ENCODE data around the gene PGD.

PGD gene

GRCh38 chr1:10457875-10458274 is 59.0 kb downstream of the PGD start:
- Histone ChIP-seq H2BK5ac (ENCODE audit: low read depth, low read length, poor library complexity, severe bottlenecking) (no peak overlapping the region), H2AFZ (ENCODE audit: low read depth, low read length) (no peak overlapping the region), H2BK120ac (ENCODE audit: low read depth, low read length) (no peak overlapping the region), H3K23ac (ENCODE audit: low read length in 2 of 2) (no peak overlapping the region), H3K9me3 (ENCODE audit: control insufficient read depth, low read length) (no peaks in the 10 kb centered on the region), H3K9ac (ENCODE audit: low read length) (no peak overlapping the region), H2AK5ac (ENCODE audit: low read length, severe bottlenecking) (peak overlapping the region; percentile 15), H3K79me1 (replicated peaks; ENCODE audit: low read length, poor library complexity, severe bottlenecking) (peaks cover 4% of the 10 kb centered on the region), H3K27me3 (ENCODE audit: control insufficient read depth in 1 of 2, insufficient read depth in 1 of 2, low read length in 2 of 2) (no peaks in the 10 kb centered on the region), H3K4me1 (ENCODE audit: control insufficient read depth, insufficient read depth, low read depth, low read length) (peaks cover 7% of the 10 kb centered on the region), H3K4me3 (ENCODE audit: insufficient read depth in 1 of 2, low read depth in 1 of 2, low read length in 2 of 2) (no peak overlapping the region), H3K27ac (ENCODE audit: low read length, poor library complexity, severe bottlenecking) (no peak overlapping the region), H4K91ac (ENCODE audit: low read length) (no peak overlapping the region), H2BK12ac (ENCODE audit: low read length in 2 of 2) (no peak overlapping the region), H3K18ac (ENCODE audit: low read depth in 1 of 2, low read length in 2 of 2) (no peak overlapping the region), H3K4me2 (ENCODE audit: low read length, poor library complexity, severe bottlenecking) (no peak overlapping the region), H3K4ac (ENCODE audit: low read depth in 1 of 2, low read length in 2 of 2) (no peak overlapping the region), H4K8ac (ENCODE audit: low read length) (no peak overlapping the region), H2BK15ac (ENCODE audit: low read depth, poor library complexity, severe bottlenecking) (no peak overlapping the region), H3K36me3 (ENCODE audit: control insufficient read depth in 1 of 2, insufficient read depth in 2 of 2, low read depth in 1 of 2, low read length in 2 of 2) (peaks cover 20 to 22% of the 10 kb centered on the region in 2 experiments), H3K14ac (ENCODE audit: low read length in 2 of 2) (no peak overlapping the region)
- 91% methylated on average over 9 of the region's 9 CpGs for WGBS
- no peak for DNase-seq

GRCh38 chr1:10459184-10459583 is 60.3 kb downstream of the PGD start:
- no peak overlapping the region for H4K8ac ChIP-seq (ENCODE audit: low read length)
- H3K23ac ChIP-seq (ENCODE audit: low read length in 2 of 2): no peak overlapping the region
- no peak overlapping the region for H2BK5ac ChIP-seq (ENCODE audit: low read depth, low read length, poor library complexity, severe bottlenecking)
- H3K4me2 ChIP-seq (ENCODE audit: low read length, poor library complexity, severe bottlenecking): no peak overlapping the region
- no peak overlapping the region for H2BK15ac ChIP-seq (ENCODE audit: low read depth, poor library complexity, severe bottlenecking)
- no peak overlapping the region for H2AFZ ChIP-seq (ENCODE audit: low read depth, low read length)
- H2AK5ac ChIP-seq (ENCODE audit: low read length, severe bottlenecking): no peak overlapping the region
- H3K4me3 ChIP-seq (ENCODE audit: insufficient read depth in 1 of 2, low read depth in 1 of 2, low read length in 2 of 2): no peak overlapping the region
- H3K4ac ChIP-seq (ENCODE audit: low read depth in 1 of 2, low read length in 2 of 2): no peak overlapping the region
- DNase-seq: peak; percentile 83
- WGBS: 21% methylated on average over 2 of the region's 3 CpGs
- no peak overlapping the region for H2BK120ac ChIP-seq (ENCODE audit: low read depth, low read length)
- H3K36me3 ChIP-seq (ENCODE audit: control insufficient read depth in 1 of 2, insufficient read depth in 2 of 2, low read depth in 1 of 2, low read length in 2 of 2): peaks cover 26 to 29% of the 10 kb centered on the region in 2 experiments
- H3K4me1 ChIP-seq (ENCODE audit: control insufficient read depth, insufficient read depth, low read depth, low read length): peaks cover 7% of the 10 kb centered on the region
- no peak overlapping the region for H3K14ac ChIP-seq (ENCODE audit: low read length in 2 of 2)
- no peaks in the 10 kb centered on the region for H3K9me3 ChIP-seq (ENCODE audit: control insufficient read depth, low read length)
- no peak overlapping the region for H4K91ac ChIP-seq (ENCODE audit: low read length)
- H3K18ac ChIP-seq (ENCODE audit: low read depth in 1 of 2, low read length in 2 of 2): no peak overlapping the region
- no peaks in the 10 kb centered on the region for H3K27me3 ChIP-seq (ENCODE audit: control insufficient read depth in 1 of 2, insufficient read depth in 1 of 2, low read length in 2 of 2)
- no peak overlapping the region for H3K9ac ChIP-seq (ENCODE audit: low read length)
- H2BK12ac ChIP-seq (ENCODE audit: low read length in 2 of 2): no peak overlapping the region
- H3K27ac ChIP-seq (ENCODE audit: low read length, poor library complexity, severe bottlenecking): peak overlapping the region; percentile 19
- H3K79me1 ChIP-seq (replicated peaks; ENCODE audit: low read length, poor library complexity, severe bottlenecking): peaks cover 8% of the 10 kb centered on the region

- DNase-seq: no peak
- Histone ChIP-seq H2BK12ac (ENCODE audit: low read length in 2 of 2) (no peak overlapping the region), H3K14ac (ENCODE audit: low read length in 2 of 2) (no peak overlapping the region), H3K4me2 (ENCODE audit: low read length, poor library complexity, severe bottlenecking) (no peak overlapping the region), H2BK5ac (ENCODE audit: low read depth, low read length, poor library complexity, severe bottlenecking) (no peak overlapping the region), H2BK120ac (ENCODE audit: low read depth, low read length) (no peak overlapping the region), H3K18ac (ENCODE audit: low read depth in 1 of 2, low read length in 2 of 2) (no peak overlapping the region), H3K4ac (ENCODE audit: low read depth in 1 of 2, low read length in 2 of 2) (no peak overlapping the region), H4K8ac (ENCODE audit: low read length) (no peak overlapping the region), H3K79me1 (replicated peaks; ENCODE audit: low read length, poor library complexity, severe bottlenecking) (peaks cover 14% of the 10 kb centered on the region), H3K36me3 (ENCODE audit: control insufficient read depth in 1 of 2, insufficient read depth in 2 of 2, low read depth in 1 of 2, low read length in 2 of 2) (peaks cover 42 to 52% of the 10 kb centered on the region in 2 experiments), H3K27ac (ENCODE audit: low read length, poor library complexity, severe bottlenecking) (no peak overlapping the region), H4K91ac (ENCODE audit: low read length) (no peak overlapping the region), H3K9me3 (ENCODE audit: control insufficient read depth, low read length) (no peaks in the 10 kb centered on the region), H2AFZ (ENCODE audit: low read depth, low read length) (no peak overlapping the region), H2AK5ac (ENCODE audit: low read length, severe bottlenecking) (no peak overlapping the region), H3K23ac (ENCODE audit: low read length in 2 of 2) (no peak overlapping the region), H3K9ac (ENCODE audit: low read length) (no peak overlapping the region), H3K4me3 (ENCODE audit: insufficient read depth in 1 of 2, low read depth in 1 of 2, low read length in 2 of 2) (no peak overlapping the region), H2BK15ac (ENCODE audit: low read depth, poor library complexity, severe bottlenecking) (no peak overlapping the region), H3K27me3 (ENCODE audit: control insufficient read depth in 1 of 2, insufficient read depth in 1 of 2, low read length in 2 of 2) (no peaks in the 10 kb centered on the region), H3K4me1 (ENCODE audit: control insufficient read depth, insufficient read depth, low read depth, low read length) (peaks cover 3% of the 10 kb centered on the region)
- WGBS: 100% methylated on average over 2 of the region's 2 CpGs
Observed at GRCh38 chr1:10467078-10467477, 68.2 kb downstream of the PGD start.

- Histone ChIP-seq H2BK15ac (ENCODE audit: low read depth, poor library complexity, severe bottlenecking) (no peak overlapping the region), H2AK5ac (ENCODE audit: low read length, severe bottlenecking) (no peak overlapping the region), H3K4me3 (ENCODE audit: insufficient read depth in 1 of 2, low read depth in 1 of 2, low read length in 2 of 2) (no peak overlapping the region), H3K4me1 (ENCODE audit: control insufficient read depth, insufficient read depth, low read depth, low read length) (peaks cover 3% of the 10 kb centered on the region), H3K27ac (ENCODE audit: low read length, poor library complexity, severe bottlenecking) (no peak overlapping the region), H4K8ac (ENCODE audit: low read length) (no peak overlapping the region), H2BK120ac (ENCODE audit: low read depth, low read length) (no peak overlapping the region), H4K91ac (ENCODE audit: low read length) (no peak overlapping the region), H3K23ac (ENCODE audit: low read length in 2 of 2) (no peak overlapping the region), H3K4me2 (ENCODE audit: low read length, poor library complexity, severe bottlenecking) (no peak overlapping the region), H3K18ac (ENCODE audit: low read depth in 1 of 2, low read length in 2 of 2) (no peak overlapping the region), H2BK12ac (ENCODE audit: low read length in 2 of 2) (no peak overlapping the region), H3K9me3 (ENCODE audit: control insufficient read depth, low read length) (no peaks in the 10 kb centered on the region), H3K9ac (ENCODE audit: low read length) (no peak overlapping the region), H3K4ac (ENCODE audit: low read depth in 1 of 2, low read length in 2 of 2) (no peak overlapping the region), H3K27me3 (ENCODE audit: control insufficient read depth in 1 of 2, insufficient read depth in 1 of 2, low read length in 2 of 2) (no peaks in the 10 kb centered on the region), H3K36me3 (ENCODE audit: control insufficient read depth in 1 of 2, insufficient read depth in 2 of 2, low read depth in 1 of 2, low read length in 2 of 2) (peaks cover 20 to 33% of the 10 kb centered on the region in 2 experiments), H2BK5ac (ENCODE audit: low read depth, low read length, poor library complexity, severe bottlenecking) (no peak overlapping the region), H3K79me1 (replicated peaks; ENCODE audit: low read length, poor library complexity, severe bottlenecking) (peaks cover 10% of the 10 kb centered on the region), H2AFZ (ENCODE audit: low read depth, low read length) (no peak overlapping the region), H3K14ac (ENCODE audit: low read length in 2 of 2) (no peak overlapping the region)
- no CpG with 5 or more reads among the region's 4 CpGs for WGBS
- DNase-seq: no peak
Observed at GRCh38 chr1:10470043-10470442, 71.2 kb downstream of the PGD start.

All from mesenchymal stem cell (in vitro differentiated cells and primary cell).